ENCODE measurements around the gene ARNT2.
"Not testable (repeated sequence)": the region's sequence is repeated elsewhere in the genome, so short reads cannot be mapped to it uniquely, and the experiment has no call there.

ARNT2 gene

DNA sequence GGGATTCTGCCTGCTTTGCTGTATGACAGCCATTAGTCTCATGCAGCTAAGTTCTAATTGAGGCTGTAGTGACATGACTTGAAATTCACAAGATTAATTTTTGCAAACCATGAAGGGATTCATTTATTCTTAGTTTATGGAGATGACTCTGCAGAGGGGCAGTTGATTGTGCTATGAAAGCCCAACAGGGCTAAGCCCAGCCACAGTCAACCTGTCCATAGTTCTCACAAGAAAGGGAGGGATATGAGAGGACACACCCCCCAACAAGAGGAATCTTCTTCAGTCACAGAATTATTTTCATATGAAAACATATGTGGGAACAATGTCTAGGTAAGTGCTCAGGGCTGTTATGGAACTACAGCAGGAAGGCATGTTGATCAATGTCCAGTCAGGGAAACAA lies 229.0 kb downstream of the ARNT2 start:
- no peak for FAIRE-seq

DNA sequence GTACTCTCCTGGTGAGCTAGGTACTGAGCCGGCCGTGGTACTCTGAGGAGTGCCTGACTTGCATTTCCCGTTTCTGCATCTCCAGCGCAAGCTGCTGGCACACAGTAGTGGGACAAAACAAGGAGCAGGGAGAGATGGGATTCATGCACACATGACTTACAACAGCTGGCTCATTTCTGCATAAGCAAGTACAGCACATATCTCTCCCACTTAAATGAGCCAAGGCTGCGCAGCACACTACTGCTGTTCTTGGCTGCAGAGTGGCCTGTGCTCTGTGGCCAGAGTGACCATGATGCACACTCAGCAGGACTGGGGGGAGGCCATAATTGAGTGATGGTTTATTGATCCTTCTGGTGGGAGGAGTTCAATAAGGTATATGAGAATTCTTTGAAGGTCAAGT lies 231.8 kb downstream of the ARNT2 start:
- no peak for FAIRE-seq

DNA sequence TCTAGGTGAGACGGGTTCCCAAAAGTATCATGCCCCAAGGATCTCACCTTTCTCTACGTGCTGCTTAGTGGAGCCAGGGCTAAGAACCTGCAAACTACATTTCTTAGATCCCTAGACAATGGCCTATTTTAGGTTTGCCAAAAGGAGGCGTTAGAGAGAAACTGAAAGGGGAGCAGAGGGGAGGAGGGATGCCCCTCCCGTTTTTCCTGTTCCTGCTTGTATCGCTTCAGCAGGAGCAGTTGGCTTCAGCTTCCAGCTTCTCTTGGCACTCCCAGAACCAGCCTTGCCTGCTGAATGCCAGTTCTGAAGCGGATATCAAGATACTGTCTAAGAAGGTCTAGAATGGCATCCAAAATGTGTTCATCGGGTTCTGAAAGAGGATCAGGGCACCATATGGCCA lies 232.5 kb downstream of the ARNT2 start:
- FAIRE-seq: no peak

DNA sequence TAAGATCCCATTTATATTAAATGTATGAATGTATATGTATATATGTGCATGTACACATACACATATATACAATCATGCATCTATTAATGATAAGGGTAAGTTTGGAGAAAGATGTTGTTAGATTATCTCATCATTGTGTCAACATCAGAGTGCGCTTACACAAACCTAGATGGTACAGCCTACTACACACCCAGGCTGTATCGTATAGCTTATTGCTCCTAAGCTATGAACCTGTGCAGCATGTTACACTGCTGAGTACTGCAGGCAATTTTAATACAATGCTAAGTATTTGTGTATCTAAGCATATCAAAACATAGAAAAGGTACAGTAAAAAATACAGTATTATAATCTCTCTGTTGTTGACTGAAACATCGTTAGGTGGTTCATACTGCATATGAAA lies 233.6 kb downstream of the ARNT2 start:
- FAIRE-seq: no peak

DNA sequence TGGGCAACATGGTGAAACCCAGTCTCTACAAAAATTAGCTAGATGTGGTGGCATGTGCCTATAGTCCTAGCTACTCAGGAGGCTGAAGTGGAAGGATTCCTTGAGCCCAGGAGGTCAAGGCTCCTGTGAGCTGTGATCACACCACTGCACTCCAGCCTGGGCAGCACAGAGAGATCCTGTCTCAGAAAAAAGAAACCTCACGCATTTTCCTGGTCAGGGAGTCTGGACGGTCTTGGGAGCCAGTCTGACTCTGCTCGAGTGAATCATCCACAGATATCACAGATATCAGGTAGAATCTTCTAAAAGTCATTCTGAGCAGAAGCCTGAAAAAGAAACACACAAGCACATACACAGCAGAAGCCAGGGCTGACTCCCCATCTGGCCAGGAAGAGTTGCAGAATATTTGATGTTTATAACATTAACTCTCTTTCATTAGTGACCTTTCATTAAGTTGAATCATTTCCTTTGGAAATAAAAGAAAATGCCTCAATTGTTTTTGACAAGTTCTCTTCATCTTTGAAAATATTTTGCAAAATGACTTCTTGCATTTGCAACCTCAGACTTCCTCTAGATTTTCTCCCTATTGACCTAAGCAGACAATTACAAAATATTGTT lies 234.5 kb downstream of the ARNT2 start:
- FAIRE-seq: no peak

DNA sequence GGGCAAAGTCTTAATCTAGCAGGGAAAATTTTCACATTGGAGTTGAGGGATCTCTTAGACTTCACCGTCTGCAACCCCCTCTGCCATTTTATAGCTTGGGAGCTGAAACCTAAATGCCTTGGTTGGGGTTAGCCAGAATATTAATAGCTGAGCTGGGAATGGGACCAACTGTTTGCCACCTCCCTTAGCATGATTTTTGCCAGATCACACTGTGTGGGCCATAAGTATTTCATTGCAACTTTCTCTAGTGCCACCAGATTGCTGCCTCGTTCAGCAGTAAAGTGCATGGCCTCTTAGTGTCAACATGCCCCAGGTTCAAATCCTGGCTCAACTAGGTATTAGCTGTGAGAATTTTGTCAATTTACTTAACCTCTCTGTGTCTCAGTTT lies 235.0 kb downstream of the ARNT2 start:
- FAIRE-seq: no peak

DNA sequence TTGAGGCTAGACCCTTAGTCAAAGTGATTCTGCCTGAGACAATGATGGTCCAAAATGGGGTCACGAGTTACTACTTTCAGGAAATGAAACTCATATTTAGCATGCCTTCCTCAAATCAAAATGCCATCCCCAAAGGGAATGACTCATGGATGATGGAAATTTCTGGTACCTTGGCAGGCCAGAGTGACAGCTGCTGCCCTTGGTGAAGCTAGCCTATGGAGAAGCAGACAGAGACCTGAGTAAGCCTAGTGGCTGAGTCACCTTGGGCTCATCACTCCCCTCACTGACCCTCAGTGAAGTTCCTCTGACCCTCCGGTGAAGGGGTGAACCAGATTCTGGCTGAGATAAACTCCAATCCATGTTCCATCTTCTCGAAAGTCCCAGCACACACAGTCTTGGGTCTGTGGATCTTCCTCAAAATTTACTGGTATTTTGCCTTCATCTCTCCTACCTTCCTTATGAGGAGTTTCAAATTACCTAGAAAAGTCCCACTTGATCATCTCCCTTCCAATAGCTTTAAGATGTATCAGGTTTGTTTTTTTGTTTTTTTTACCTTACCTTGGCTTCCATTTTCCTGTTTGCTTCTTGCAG lies 236.4 kb downstream of the ARNT2 start:
- FAIRE-seq: no peak

DNA sequence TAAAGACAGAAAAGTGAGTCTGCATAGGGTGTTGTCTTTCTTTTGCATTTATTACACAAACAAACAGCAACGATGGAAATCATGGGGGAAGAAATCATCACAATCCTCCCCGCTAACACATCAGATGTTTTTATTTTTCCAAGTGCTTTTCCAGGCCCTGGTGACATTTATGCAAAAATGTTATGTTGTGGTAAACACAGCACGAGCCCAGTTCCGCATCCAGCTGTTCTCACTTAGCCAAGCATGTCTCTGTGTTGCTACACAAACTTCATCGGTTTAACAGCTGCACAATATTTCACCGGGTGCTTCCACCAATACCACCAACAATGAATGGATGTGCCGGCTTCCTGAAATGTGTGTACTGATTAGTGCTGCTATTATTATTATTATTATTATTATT lies 237.2 kb downstream of the ARNT2 start:
- no peak for FAIRE-seq

DNA sequence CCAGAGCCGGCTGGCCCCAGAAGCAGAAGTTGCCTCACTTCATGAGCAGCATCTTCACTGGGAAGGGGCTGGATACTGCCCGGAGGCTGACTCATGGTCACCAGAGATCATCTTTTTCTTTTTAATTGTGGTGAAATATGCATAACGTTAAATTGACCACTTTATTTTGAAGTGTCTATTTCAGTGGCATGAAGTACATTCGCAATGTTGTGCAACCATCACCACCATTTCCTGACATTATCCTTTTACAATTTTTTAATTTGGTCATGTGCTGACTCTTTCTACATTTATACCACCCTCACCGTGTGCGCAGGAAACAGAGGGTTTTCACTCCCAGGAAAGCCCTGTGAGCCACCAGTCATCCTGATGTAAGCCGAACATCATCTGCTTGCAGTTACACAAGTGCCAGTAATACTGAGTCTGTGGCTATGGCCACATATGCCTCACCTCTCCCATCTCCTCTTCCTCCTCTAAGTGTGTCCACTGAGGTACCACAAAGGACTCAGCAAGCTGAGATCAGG lies 239.3 kb downstream of the ARNT2 start:
- FAIRE-seq: no peak

DNA sequence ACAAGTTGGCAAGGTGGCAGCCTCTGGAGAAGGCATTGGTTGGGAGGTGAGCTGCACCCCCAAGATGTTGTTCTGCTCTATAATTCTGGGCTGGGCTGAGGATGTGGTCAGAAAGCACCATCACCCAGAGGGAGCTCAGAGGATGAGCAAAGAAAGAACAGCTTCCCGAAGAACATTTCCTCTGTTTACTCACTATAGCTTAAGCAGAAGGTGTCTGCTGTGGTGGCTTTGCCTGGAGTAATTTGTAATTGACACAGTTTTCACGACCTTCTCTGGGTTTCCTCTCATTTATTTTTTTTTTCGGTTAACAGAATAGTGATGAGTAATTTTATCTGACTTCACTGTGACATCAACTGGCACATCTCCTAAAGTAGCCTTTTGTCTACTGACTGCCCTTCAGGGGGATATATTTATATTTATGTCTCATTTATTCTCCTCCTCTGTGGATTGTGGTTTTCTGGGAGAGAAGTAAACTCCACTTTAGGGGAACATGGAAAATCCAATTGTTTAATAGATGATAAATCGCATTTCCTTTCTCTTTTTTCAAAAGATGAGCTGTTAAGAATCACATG lies 241.4 kb downstream of the ARNT2 start:
- no peak for FAIRE-seq

DNA sequence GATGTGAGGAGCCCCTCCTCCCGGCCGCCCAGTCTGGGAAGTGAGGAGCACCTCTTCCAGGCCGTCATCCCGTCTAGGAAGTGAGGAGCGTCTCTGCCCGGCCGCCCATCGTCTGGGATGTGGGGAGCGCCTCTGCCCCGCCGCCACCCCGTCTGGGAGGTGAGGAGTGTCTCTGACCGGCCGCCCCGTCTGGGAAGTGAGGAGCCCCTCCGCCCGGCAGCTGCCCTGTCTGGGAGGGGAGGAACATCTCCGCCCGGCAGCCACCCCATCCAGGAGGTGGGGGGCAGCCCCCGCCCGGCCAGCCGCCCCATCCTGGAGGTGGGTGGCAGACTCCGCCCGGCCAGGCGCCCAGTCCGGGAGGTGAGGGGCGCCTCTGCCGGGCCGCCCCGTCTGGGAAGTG lies 243.2 kb downstream of the ARNT2 start:
- FAIRE-seq: not testable (repeated sequence)

All from islet of Langerhans (tissue), 1 donor.